H1 (cell line): ENCODE results near the gene SLC25A26. TPM values are rescaled to one million over a fixed set of nuclear protein-coding genes. Genes with fewer than 3 reads are reported as not detected.

Experiments
- BCL11A ChIP-seq, 2 experiments: IDR thresholded peaks; one replicate each; pipeline ENCODE4 v1.6.1; 2011; ENCODE audit warnings: low read depth in 2 of 2, low read length in 2 of 2, mild to moderate bottlenecking in 2 of 2
- CHD2 ChIP-seq: IDR thresholded peaks from 2 replicates; pipeline ENCODE4 v1.6.1; 2012; ENCODE audit warnings: low read length, improper control_type of control experiment
- HDAC6 ChIP-seq: IDR thresholded peaks from one replicate; pipeline ENCODE4 v1.7.1; 2012; ENCODE audit warnings: low read depth, mild to moderate bottlenecking, inconsistent platforms, low read length, moderate library complexity
- RBBP5 ChIP-seq: IDR thresholded peaks from 2 replicates; pipeline ENCODE4 v1.7.1; 2012; ENCODE audit warnings: low read depth, mild to moderate bottlenecking, inconsistent platforms, low read length, moderate library complexity, borderline replicate concordance
- SIX5 ChIP-seq: IDR thresholded peaks from 2 replicates; pipeline ENCODE4 v1.6.1; 2011; ENCODE audit warnings: mild to moderate bottlenecking, low read depth, low read length
- SUZ12 ChIP-seq: fragments of 200-600 bp; sonication (generic); IDR thresholded peaks from 2 replicates; pipeline ENCODE4 v1.6.1; 2012; ENCODE audit warnings: mild to moderate bottlenecking, inconsistent platforms, low read length, moderate library complexity, mixed read lengths
- YY1 ChIP-seq: IDR thresholded peaks from 2 replicates; pipeline ENCODE4 v1.6.1; 2011; ENCODE audit warnings: low read depth, mild to moderate bottlenecking, low read length
- polyA plus RNA-seq, 7 experiments: library from polyadenylated mRNA; depleted of rRNA in 3 of 7; stranded (reverse) in 5 of 7; unstranded in 2 of 7; fragments of >200 nt in 5 of 7; fragments of 200-250 nt in 2 of 7; gene quantifications; 1 replicate in 5 of 7; 2 replicates in 1 of 7; 4 replicates in 1 of 7; pipeline versions ENCODE4 v1.2.1 to v1.2.3, GENCODE V29; 2011 to 2013; ENCODE audit warnings: missing spikeins in 2 of 7, mixed read lengths in 2 of 7
- total RNA-seq: library from RNA; stranded (reverse); fragmentation: NEBNext Ultra II Directional; extraction: Animal tissue kit (Norgen Biotek cat#: 25700); gene quantifications from 2 replicates; pipeline ENCODE4 v1.2.1, GENCODE V29; 2021
- TF ChIP-seq, protein P1 (sequence below): fragments of 300-600 bp; sonication (generic); IDR thresholded peaks from 2 replicates; pipeline ENCODE4 v1.7.1; 2012; ENCODE audit warnings: low read length, moderate library complexity, mild to moderate bottlenecking, inconsistent platforms; ENCODE audit not compliant: insufficient replicate concordance

SLC25A26 gene
- total and polyA plus RNA-seq, 2 of the 8 experiments (the other 6 are each of a cell fraction or from before 2014, with no cell fraction given), result 30.0 to 37.0 TPM

DNA sequence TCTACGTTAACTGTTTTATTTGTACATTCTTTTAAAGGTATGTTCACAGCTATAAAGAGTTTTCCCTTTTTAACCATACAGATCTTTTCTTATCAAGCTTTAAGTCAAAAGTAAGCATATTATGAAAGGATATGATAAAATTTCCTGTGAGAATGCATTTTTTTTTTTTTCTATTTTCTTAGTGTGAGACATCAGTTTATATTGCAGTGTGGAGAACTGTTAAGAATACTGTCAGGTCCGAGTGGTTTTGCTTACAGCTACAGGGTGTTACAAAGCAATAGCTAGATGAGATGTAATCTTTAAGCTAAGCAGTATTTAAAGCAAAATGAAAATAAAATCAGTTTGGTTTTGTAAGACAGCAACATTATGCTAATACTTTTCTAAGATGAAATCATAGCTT is 133.2 kb downstream of the SLC25A26 start (continued):
- TF ChIP-seq, protein P1, sequence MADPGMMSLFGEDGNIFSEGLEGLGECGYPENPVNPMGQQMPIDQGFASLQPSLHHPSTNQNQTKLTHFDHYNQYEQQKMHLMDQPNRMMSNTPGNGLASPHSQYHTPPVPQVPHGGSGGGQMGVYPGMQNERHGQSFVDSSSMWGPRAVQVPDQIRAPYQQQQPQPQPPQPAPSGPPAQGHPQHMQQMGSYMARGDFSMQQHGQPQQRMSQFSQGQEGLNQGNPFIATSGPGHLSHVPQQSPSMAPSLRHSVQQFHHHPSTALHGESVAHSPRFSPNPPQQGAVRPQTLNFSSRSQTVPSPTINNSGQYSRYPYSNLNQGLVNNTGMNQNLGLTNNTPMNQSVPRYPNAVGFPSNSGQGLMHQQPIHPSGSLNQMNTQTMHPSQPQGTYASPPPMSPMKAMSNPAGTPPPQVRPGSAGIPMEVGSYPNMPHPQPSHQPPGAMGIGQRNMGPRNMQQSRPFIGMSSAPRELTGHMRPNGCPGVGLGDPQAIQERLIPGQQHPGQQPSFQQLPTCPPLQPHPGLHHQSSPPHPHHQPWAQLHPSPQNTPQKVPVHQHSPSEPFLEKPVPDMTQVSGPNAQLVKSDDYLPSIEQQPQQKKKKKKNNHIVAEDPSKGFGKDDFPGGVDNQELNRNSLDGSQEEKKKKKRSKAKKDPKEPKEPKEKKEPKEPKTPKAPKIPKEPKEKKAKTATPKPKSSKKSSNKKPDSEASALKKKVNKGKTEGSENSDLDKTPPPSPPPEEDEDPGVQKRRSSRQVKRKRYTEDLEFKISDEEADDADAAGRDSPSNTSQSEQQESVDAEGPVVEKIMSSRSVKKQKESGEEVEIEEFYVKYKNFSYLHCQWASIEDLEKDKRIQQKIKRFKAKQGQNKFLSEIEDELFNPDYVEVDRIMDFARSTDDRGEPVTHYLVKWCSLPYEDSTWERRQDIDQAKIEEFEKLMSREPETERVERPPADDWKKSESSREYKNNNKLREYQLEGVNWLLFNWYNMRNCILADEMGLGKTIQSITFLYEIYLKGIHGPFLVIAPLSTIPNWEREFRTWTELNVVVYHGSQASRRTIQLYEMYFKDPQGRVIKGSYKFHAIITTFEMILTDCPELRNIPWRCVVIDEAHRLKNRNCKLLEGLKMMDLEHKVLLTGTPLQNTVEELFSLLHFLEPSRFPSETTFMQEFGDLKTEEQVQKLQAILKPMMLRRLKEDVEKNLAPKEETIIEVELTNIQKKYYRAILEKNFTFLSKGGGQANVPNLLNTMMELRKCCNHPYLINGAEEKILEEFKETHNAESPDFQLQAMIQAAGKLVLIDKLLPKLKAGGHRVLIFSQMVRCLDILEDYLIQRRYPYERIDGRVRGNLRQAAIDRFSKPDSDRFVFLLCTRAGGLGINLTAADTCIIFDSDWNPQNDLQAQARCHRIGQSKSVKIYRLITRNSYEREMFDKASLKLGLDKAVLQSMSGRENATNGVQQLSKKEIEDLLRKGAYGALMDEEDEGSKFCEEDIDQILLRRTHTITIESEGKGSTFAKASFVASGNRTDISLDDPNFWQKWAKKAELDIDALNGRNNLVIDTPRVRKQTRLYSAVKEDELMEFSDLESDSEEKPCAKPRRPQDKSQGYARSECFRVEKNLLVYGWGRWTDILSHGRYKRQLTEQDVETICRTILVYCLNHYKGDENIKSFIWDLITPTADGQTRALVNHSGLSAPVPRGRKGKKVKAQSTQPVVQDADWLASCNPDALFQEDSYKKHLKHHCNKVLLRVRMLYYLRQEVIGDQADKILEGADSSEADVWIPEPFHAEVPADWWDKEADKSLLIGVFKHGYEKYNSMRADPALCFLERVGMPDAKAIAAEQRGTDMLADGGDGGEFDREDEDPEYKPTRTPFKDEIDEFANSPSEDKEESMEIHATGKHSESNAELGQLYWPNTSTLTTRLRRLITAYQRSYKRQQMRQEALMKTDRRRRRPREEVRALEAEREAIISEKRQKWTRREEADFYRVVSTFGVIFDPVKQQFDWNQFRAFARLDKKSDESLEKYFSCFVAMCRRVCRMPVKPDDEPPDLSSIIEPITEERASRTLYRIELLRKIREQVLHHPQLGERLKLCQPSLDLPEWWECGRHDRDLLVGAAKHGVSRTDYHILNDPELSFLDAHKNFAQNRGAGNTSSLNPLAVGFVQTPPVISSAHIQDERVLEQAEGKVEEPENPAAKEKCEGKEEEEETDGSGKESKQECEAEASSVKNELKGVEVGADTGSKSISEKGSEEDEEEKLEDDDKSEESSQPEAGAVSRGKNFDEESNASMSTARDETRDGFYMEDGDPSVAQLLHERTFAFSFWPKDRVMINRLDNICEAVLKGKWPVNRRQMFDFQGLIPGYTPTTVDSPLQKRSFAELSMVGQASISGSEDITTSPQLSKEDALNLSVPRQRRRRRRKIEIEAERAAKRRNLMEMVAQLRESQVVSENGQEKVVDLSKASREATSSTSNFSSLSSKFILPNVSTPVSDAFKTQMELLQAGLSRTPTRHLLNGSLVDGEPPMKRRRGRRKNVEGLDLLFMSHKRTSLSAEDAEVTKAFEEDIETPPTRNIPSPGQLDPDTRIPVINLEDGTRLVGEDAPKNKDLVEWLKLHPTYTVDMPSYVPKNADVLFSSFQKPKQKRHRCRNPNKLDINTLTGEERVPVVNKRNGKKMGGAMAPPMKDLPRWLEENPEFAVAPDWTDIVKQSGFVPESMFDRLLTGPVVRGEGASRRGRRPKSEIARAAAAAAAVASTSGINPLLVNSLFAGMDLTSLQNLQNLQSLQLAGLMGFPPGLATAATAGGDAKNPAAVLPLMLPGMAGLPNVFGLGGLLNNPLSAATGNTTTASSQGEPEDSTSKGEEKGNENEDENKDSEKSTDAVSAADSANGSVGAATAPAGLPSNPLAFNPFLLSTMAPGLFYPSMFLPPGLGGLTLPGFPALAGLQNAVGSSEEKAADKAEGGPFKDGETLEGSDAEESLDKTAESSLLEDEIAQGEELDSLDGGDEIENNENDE, result no peak
- TF ChIP-seq SUZ12 (no peak), BCL11A (IDR thresholded peaks at IDR 0.05; ENCODE audit: low read depth in 2 of 2, low read length in 2 of 2) (no peak), YY1 (no peak), CHD2 (no peak), RBBP5 (no peak), SIX5 (no peak), HDAC6 (no peak)
